Natural killer cell (primary cell): ENCODE measurements around the gene FZD4. TPM values are rescaled to one million over a fixed set of nuclear protein-coding genes. Genes with fewer than 3 reads are reported as not detected.

Source experiments
- ATAC-seq, 3 donors: fragments of 150-1000 bp in 2 of 3; fragments of 200-7000 bp in 1 of 3; cut with Tn5 transposase; 1 replicate in 1 of 3; 2 replicates in 2 of 3; pipeline ENCODE4 v1.10.0; 2021; ENCODE audit warnings: mild to moderate bottlenecking in 2 of 3, moderate library complexity in 2 of 3
- DNase-seq, 2 donors: peaks; one replicate each; pipeline versions ENCODE4 v3.0.0 to v3.0.0-alpha.2; 2013 to 2021; ENCODE audit warnings: mixed read lengths in 1 of 2
- H3K27ac ChIP-seq: one replicate; pipeline ENCODE4 v1.5.1; 2013; ENCODE audit warnings: mild to moderate bottlenecking, low read length
- H3K27me3 ChIP-seq: one replicate; pipeline ENCODE4 v1.6.1; 2013; ENCODE audit warnings: low read length; ENCODE audit not compliant: control insufficient read depth, insufficient read depth
- H3K36me3 ChIP-seq: one replicate; pipeline ENCODE4 v1.6.1; 2013; ENCODE audit warnings: low read length; ENCODE audit not compliant: control insufficient read depth, insufficient read depth
- H3K4me1 ChIP-seq: one replicate; pipeline ENCODE4 v1.6.1; 2013; ENCODE audit warnings: low read length; ENCODE audit not compliant: control insufficient read depth, insufficient read depth
- H3K4me3 ChIP-seq: one replicate; pipeline ENCODE4 v1.5.1; 2013; ENCODE audit warnings: low read length
- H3K9me3 ChIP-seq: one replicate; pipeline ENCODE4 v1.6.1; 2013; ENCODE audit warnings: low read length; ENCODE audit not compliant: control insufficient read depth, insufficient read depth
- H3K27ac Mint-ChIP-seq, 2 donors: one replicate each; pipeline ENCODE4 v1.8.0; 2022; ENCODE audit warnings: mild to moderate bottlenecking in 2 of 2, mixed read lengths in 2 of 2, moderate library complexity in 1 of 2
- H3K27me3 Mint-ChIP-seq, 2 donors: one replicate each; pipeline ENCODE4 v1.8.0; 2022; ENCODE audit warnings: low read depth in 2 of 2, mixed read lengths in 2 of 2
- H3K36me3 Mint-ChIP-seq: one replicate; pipeline ENCODE4 v1.8.0; 2022; ENCODE audit warnings: mixed read lengths
- H3K4me1 Mint-ChIP-seq, 2 donors: one replicate each; pipeline ENCODE4 v1.8.0; 2022; ENCODE audit warnings: mixed read lengths in 2 of 2
- H3K4me3 Mint-ChIP-seq: one replicate; pipeline ENCODE4 v1.8.0; 2022; ENCODE audit warnings: mild to moderate bottlenecking, moderate library complexity, mixed read lengths
- H3K9me3 Mint-ChIP-seq, 2 donors: one replicate each; pipeline ENCODE4 v1.8.0; 2022; ENCODE audit warnings: mixed read lengths in 2 of 2
- CTCF ChIP-seq: fragments of 200-600 bp; IDR thresholded peaks from one replicate; pipeline ENCODE4 v1.8.0; 2022; ENCODE audit warnings: antibody characterized with exemption
- WGBS: methylation state at CpG from one replicate; pipeline ENCODE4 v1.1.7; 2013; ENCODE audit warnings: missing lambda C conversion rate; ENCODE audit not compliant: insufficient coverage; 5-methylcytosine and 5-hydroxymethylcytosine counted together
- intact Hi-C: fragments of 100-400 bp; cut with micrococcal nuclease; formaldehyde crosslinking; loops from one replicate; pipeline ENCODE4 v1.14.2; 2022
- total RNA-seq, 4 donors: library from RNA; stranded (reverse); fragments of 120-200 nt in 1 of 4; gene quantifications; one replicate each; pipeline versions ENCODE4 v1.2.3 to v1.2.4, GENCODE V29; 2013 to 2022

FZD4 gene
- total RNA-seq, 3 donors from 2014 or later (not counting 1 experiment from before 2014, with no cell fraction given) = 0.02 to 0.11 (median 0.05) TPM

GRCh38 chr11:86905252-86905651 lies 49.9 kb downstream of the FZD4 start:
- H3K27me3 Mint-ChIP-seq = no peaks in the 10 kb centered on the region
- DNase-seq (no peak), ATAC-seq (no peak)
- no peaks in the 10 kb centered on the region for H3K27me3 ChIP-seq
- H3K9me3 Mint-ChIP-seq = no peaks in the 10 kb centered on the region
- intact Hi-C loops = no loop called here
- H3K36me3 ChIP-seq = no peaks in the 10 kb centered on the region
- 80% methylated on average over 3 of the region's 3 CpGs for WGBS
- no peaks in the 10 kb centered on the region for H3K4me1 ChIP-seq
- no peak overlapping the region for H3K27ac ChIP-seq
- H3K4me3 ChIP-seq = no peak overlapping the region
- H3K9me3 ChIP-seq = no peaks in the 10 kb centered on the region
- H3K36me3 Mint-ChIP-seq = no peaks in the 10 kb centered on the region
- no peak overlapping the region for H3K4me3 Mint-ChIP-seq
- TF ChIP-seq CTCF = no peak
- H3K27ac Mint-ChIP-seq = no peak overlapping the region
- H3K4me1 Mint-ChIP-seq = no peaks in the 10 kb centered on the region

DNA sequence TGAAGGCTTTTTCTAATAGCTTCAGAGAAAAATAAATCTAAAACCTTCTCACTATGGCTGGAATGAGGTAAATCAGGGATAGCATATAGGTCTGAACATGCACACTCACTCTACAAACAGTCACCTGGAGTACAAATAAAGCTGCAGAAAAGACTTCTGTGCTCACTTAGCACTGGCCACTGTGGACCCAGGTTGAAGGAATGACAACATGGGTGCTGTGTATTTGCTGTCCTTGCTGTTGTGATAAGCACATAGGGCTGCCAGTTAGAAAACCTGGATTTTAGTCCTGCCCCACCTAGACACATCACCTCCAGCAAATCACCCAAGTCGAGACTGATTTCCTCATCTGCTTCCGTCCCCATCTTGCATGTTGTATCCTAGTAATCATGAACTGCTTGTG lies 51.2 kb downstream of the FZD4 start:
- Mint-ChIP-seq H3K9me3 (no peaks in the 10 kb centered on the region), H3K36me3 (no peaks in the 10 kb centered on the region)
- 83% methylated on average over 2 of the region's 2 CpGs for WGBS

DNA sequence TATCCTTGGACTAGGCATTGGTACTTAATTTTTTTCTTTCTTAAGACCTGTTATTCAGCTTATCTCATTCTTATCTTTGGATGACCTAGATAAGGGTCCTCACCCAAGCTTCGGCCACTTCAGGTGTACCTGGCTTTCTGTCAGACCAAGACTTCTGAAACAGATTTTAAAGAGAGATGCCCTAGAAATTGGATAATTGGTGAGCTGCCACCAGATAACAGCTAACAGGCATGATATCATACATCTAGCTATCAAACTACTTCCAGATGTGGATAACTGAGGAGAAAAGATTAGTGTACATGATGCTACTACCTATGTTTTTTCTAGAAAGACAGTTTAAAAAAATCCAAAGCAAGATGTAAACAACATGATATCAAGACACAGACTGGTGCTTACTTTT lies 52.9 kb downstream of the FZD4 start:
- DNase-seq = no peak
- Mint-ChIP-seq H3K27me3 (no peaks in the 10 kb centered on the region), H3K36me3 (no peaks in the 10 kb centered on the region), H3K27ac (no peak overlapping the region), H3K4me1 (no peaks in the 10 kb centered on the region), H3K9me3 (no peaks in the 10 kb centered on the region), H3K4me3 (no peak overlapping the region)
- no peak for TF ChIP-seq CTCF
- Histone ChIP-seq H3K27me3 (no peaks in the 10 kb centered on the region), H3K27ac (no peak overlapping the region), H3K4me1 (no peaks in the 10 kb centered on the region), H3K4me3 (no peak overlapping the region), H3K36me3 (no peaks in the 10 kb centered on the region), H3K9me3 (no peaks in the 10 kb centered on the region)
- no peak for ATAC-seq
- 88% methylated on average over 1 of the region's 1 CpG for WGBS
- intact Hi-C loops = no loop called here

More for the DNA sequence above, 51.2 kb downstream of the FZD4 start:
- Histone ChIP-seq H3K9me3 (no peaks in the 10 kb centered on the region), H3K4me1 (no peaks in the 10 kb centered on the region), H3K27me3 (no peaks in the 10 kb centered on the region), H3K27ac (no peak overlapping the region), H3K4me3 (no peak overlapping the region), H3K36me3 (no peaks in the 10 kb centered on the region)
- ATAC-seq (no peak), DNase-seq (no peak)
- Mint-ChIP-seq H3K4me3 (no peak overlapping the region), H3K27ac (no peak overlapping the region), H3K27me3 (no peaks in the 10 kb centered on the region), H3K4me1 (no peaks in the 10 kb centered on the region)
- no peak for TF ChIP-seq CTCF
- intact Hi-C loops = no loop called here

- H3K9me3 ChIP-seq = no peaks in the 10 kb centered on the region
- 83% methylated on average over 2 of the region's 3 CpGs for WGBS
Measured at GRCh38 chr11:86901599-86901998, 53.6 kb downstream of the FZD4 start.

More at GRCh38 chr11:86901599-86901998, 53.6 kb downstream of the FZD4 start:
- Mint-ChIP-seq H3K36me3 (no peaks in the 10 kb centered on the region), H3K27ac (no peak overlapping the region), H3K27me3 (no peaks in the 10 kb centered on the region), H3K4me3 (no peak overlapping the region), H3K9me3 (no peaks in the 10 kb centered on the region), H3K4me1 (no peaks in the 10 kb centered on the region)
- Histone ChIP-seq H3K27me3 (no peaks in the 10 kb centered on the region), H3K36me3 (no peaks in the 10 kb centered on the region), H3K27ac (no peak overlapping the region), H3K4me3 (no peak overlapping the region), H3K4me1 (no peaks in the 10 kb centered on the region)
- no peak for ATAC-seq
- intact Hi-C loops = no loop called here
- no peak for TF ChIP-seq CTCF
- DNase-seq = no peak
